BLaER1 (cell line): ENCODE results near the gene RSF1.

ENCODE experiments used
- H3K27ac ChIP-seq: shearing (Covaris generic); formaldehyde crosslinking; 2 replicates; pipeline ENCODE4 v1.8.1; 2022
- H3K27me3 ChIP-seq: shearing (Covaris generic); formaldehyde crosslinking; 2 replicates; pipeline ENCODE4 v1.8.1; 2022
- H3K36me3 ChIP-seq: shearing (Covaris generic); formaldehyde crosslinking; 2 replicates; pipeline ENCODE4 v1.8.1; 2022
- H3K4me1 ChIP-seq: shearing (Covaris generic); formaldehyde crosslinking; 2 replicates; pipeline ENCODE4 v1.8.1; 2022
- H3K4me2 ChIP-seq: shearing (Covaris generic); formaldehyde crosslinking; 2 replicates; pipeline ENCODE4 v1.8.1; 2022
- H3K4me3 ChIP-seq: shearing (Covaris generic); formaldehyde crosslinking; 2 replicates; pipeline ENCODE4 v1.8.1; 2022
- H3K9ac ChIP-seq: shearing (Covaris generic); formaldehyde crosslinking; 2 replicates; pipeline ENCODE4 v1.8.1; 2022
- H3K9me3 ChIP-seq: shearing (Covaris generic); formaldehyde crosslinking; 2 replicates; pipeline ENCODE4 v1.8.1; 2022
- H4K20me1 ChIP-seq: shearing (Covaris generic); formaldehyde crosslinking; 2 replicates; pipeline ENCODE4 v1.8.1; 2022
- Cebpa-rat ChIP-seq: shearing (Covaris generic); IDR thresholded peaks from 2 replicates; pipeline ENCODE4 v1.8.1; 2022

Gene RSF1

GRCh38 chr11:77730789-77731188, 89.7 kb downstream of the RSF1 start:
- no peaks in the 10 kb centered on the region for H3K4me1 ChIP-seq
- TF ChIP-seq Cebpa-rat: no peak
- H3K27me3 ChIP-seq: no peaks in the 10 kb centered on the region
- H3K9ac ChIP-seq: no peak overlapping the region
- H3K27ac ChIP-seq: no peak overlapping the region
- H4K20me1 ChIP-seq: no peaks in the 10 kb centered on the region
- H3K4me2 ChIP-seq: no peak overlapping the region
- peaks cover 55% of the 10 kb centered on the region for H3K36me3 ChIP-seq
- no peak overlapping the region for H3K4me3 ChIP-seq
- H3K9me3 ChIP-seq: peaks cover 29% of the 10 kb centered on the region

GRCh38 chr11:77729063-77729462, 91.5 kb downstream of the RSF1 start:
- no peak for TF ChIP-seq Cebpa-rat
- Histone ChIP-seq H3K4me1 (no peaks in the 10 kb centered on the region), H3K9me3 (peaks cover 25% of the 10 kb centered on the region), H3K4me2 (no peak overlapping the region), H3K4me3 (no peak overlapping the region), H3K9ac (no peak overlapping the region), H3K27ac (no peak overlapping the region), H3K27me3 (no peaks in the 10 kb centered on the region), H4K20me1 (peaks cover 4% of the 10 kb centered on the region; the same call in 1 of the 2 replicates), H3K36me3 (peaks cover 52% of the 10 kb centered on the region)

- H3K36me3 ChIP-seq: peaks cover 55% of the 10 kb centered on the region
- H3K27ac ChIP-seq: no peak overlapping the region
- H3K9me3 ChIP-seq: peaks cover 25% of the 10 kb centered on the region
- peaks cover 6% of the 10 kb centered on the region; the same call in 1 of the 2 replicates for H4K20me1 ChIP-seq
- H3K27me3 ChIP-seq: no peaks in the 10 kb centered on the region
- no peak overlapping the region for H3K9ac ChIP-seq
- H3K4me1 ChIP-seq: no peaks in the 10 kb centered on the region
- no peak overlapping the region for H3K4me3 ChIP-seq
- H3K4me2 ChIP-seq: no peak overlapping the region
- no peak for TF ChIP-seq Cebpa-rat
These were observed 92.2 kb downstream of the RSF1 start for GRCh38 chr11:77728203-77728786.

DNA sequence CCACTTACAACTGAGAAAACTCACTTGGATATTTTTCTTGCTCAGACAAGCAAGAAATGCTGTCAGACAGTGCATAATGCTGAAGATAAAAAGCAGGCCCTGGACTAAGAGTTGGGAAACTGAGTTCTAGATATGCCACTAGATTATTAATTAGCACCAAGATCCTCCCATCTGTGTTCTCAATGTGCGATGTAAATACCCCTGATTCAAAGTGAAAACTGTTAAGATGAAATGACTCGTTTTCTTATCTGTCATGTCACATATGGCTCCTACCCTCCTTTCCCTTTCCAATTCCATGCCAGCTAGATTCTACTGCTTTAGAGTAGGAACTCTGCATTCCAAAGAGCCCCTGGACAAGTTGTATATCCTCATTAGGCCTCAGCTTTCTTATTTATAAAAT, 94.0 kb downstream of the RSF1 start:
- Histone ChIP-seq H4K20me1 (peaks cover 15% of the 10 kb centered on the region; the same call in 1 of the 2 replicates), H3K4me3 (no peak overlapping the region), H3K9ac (no peak overlapping the region), H3K9me3 (peaks cover 12% of the 10 kb centered on the region), H3K27me3 (no peaks in the 10 kb centered on the region), H3K4me1 (no peaks in the 10 kb centered on the region), H3K36me3 (peaks cover 54% of the 10 kb centered on the region), H3K4me2 (no peak overlapping the region), H3K27ac (no peak overlapping the region)
- TF ChIP-seq Cebpa-rat: no peak

GRCh38 chr11:77725433-77725832, 95.1 kb downstream of the RSF1 start:
- Histone ChIP-seq H3K4me2 (no peak overlapping the region), H3K27ac (no peak overlapping the region), H3K36me3 (peaks cover 54% of the 10 kb centered on the region), H4K20me1 (peaks cover 26% of the 10 kb centered on the region; the same call in 1 of the 2 replicates), H3K27me3 (no peaks in the 10 kb centered on the region), H3K9me3 (peaks cover 1% of the 10 kb centered on the region), H3K4me1 (no peaks in the 10 kb centered on the region), H3K4me3 (no peak overlapping the region), H3K9ac (no peak overlapping the region)
- TF ChIP-seq Cebpa-rat: no peak

- Histone ChIP-seq H3K27me3 (no peaks in the 10 kb centered on the region), H3K4me3 (no peak overlapping the region), H3K9ac (no peak overlapping the region), H3K4me2 (no peak overlapping the region), H3K27ac (no peak overlapping the region), H4K20me1 (peaks cover 27% of the 10 kb centered on the region; the same call in 1 of the 2 replicates), H3K9me3 (no peaks in the 10 kb centered on the region), H3K36me3 (peaks cover 58% of the 10 kb centered on the region), H3K4me1 (no peaks in the 10 kb centered on the region)
- TF ChIP-seq Cebpa-rat: no peak
These were observed 95.9 kb downstream of the RSF1 start for GRCh38 chr11:77724636-77725035.

GRCh38 chr11:77723024-77723423, 97.5 kb downstream of the RSF1 start:
- peaks cover 27% of the 10 kb centered on the region; the same call in 1 of the 2 replicates for H4K20me1 ChIP-seq

GRCh38 chr11:77710358-77710757, 110.2 kb downstream of the RSF1 start:
- no peak overlapping the region for H3K4me3 ChIP-seq
- H3K9ac ChIP-seq: no peak overlapping the region
- H3K36me3 ChIP-seq: peaks cover 40% of the 10 kb centered on the region
- TF ChIP-seq Cebpa-rat: no peak
- H3K27me3 ChIP-seq: no peaks in the 10 kb centered on the region
- H3K4me1 ChIP-seq: no peaks in the 10 kb centered on the region
- no peak overlapping the region for H3K27ac ChIP-seq
- no peaks in the 10 kb centered on the region for H3K9me3 ChIP-seq
- H3K4me2 ChIP-seq: no peak overlapping the region
- H4K20me1 ChIP-seq: peaks cover 13% of the 10 kb centered on the region

More at GRCh38 chr11:77723024-77723423, 97.5 kb downstream of the RSF1 start:
- Histone ChIP-seq H3K9me3 (no peaks in the 10 kb centered on the region), H3K4me2 (no peak overlapping the region), H3K27ac (no peak overlapping the region), H3K4me1 (no peaks in the 10 kb centered on the region), H3K4me3 (no peak overlapping the region), H3K36me3 (peaks cover 69% of the 10 kb centered on the region), H3K9ac (no peak overlapping the region), H3K27me3 (no peaks in the 10 kb centered on the region)
- TF ChIP-seq Cebpa-rat: no peak

GRCh38 chr11:77705876-77706579, 114.5 kb downstream of the RSF1 start:
- no peak for TF ChIP-seq Cebpa-rat
- H3K9me3 ChIP-seq: no peaks in the 10 kb centered on the region
- H3K27ac ChIP-seq: no peak overlapping the region
- H3K4me3 ChIP-seq: no peak overlapping the region
- H3K9ac ChIP-seq: no peak overlapping the region
- no peaks in the 10 kb centered on the region for H3K4me1 ChIP-seq
- H3K27me3 ChIP-seq: no peaks in the 10 kb centered on the region
- H3K36me3 ChIP-seq: peaks cover 36% of the 10 kb centered on the region
- H4K20me1 ChIP-seq: peaks cover 13% of the 10 kb centered on the region
- no peak overlapping the region for H3K4me2 ChIP-seq

DNA sequence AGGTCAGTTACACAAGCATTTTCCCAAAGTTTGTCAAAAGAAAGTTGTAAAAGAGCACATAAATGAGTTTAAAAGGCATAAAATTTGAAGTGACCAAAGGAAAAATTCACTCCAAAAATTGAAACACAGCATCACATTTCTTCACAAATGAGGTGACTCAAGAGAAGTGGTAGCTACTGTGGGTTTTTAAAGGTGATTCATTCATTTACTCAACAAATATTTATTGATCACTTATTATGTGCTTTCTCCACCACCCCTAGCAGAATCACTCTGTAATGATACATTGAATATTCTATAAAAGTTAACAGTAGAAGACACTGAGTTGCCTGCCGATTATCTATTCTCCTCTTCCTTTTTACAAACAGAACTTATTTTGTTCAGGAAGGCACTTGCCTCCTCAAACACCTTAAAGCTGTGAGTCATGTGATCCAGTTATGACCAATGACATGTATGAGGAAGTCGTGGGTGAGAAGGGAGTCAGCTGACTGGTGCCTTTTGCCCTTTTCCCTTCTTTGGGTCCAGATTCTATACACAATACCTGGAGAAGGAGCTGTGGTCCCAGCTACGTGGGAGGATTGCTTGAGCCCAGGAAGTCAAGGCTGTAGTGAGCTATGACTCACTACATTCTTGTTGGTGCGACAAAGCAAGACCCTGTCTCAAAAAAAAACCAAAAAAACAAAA, 115.2 kb downstream of the RSF1 start:
- Histone ChIP-seq H3K4me3 (no peak overlapping the region), H3K9me3 (no peaks in the 10 kb centered on the region), H3K4me1 (no peaks in the 10 kb centered on the region), H4K20me1 (peaks cover 13% of the 10 kb centered on the region), H3K9ac (no peak overlapping the region), H3K27ac (no peak overlapping the region), H3K27me3 (no peaks in the 10 kb centered on the region), H3K36me3 (peaks cover 41% of the 10 kb centered on the region), H3K4me2 (no peak overlapping the region)
- TF ChIP-seq Cebpa-rat: no peak
